B cell (primary cell): ENCODE data around the gene SPEM2.

ENCODE experiments used
- CTCF ChIP-seq: fragments of 200-600 bp; IDR thresholded peaks from one replicate; pipeline ENCODE4 v1.8.0; 2022; ENCODE audit warnings: antibody characterized with exemption, mild to moderate bottlenecking
- EZH2 ChIP-seq: IDR thresholded peaks from 2 replicates; pipeline ENCODE4 v1.6.1; 2012; ENCODE audit warnings: borderline replicate concordance, low read depth, mild to moderate bottlenecking, moderate library complexity, low read length; ENCODE audit not compliant: insufficient read depth, poor library complexity, severe bottlenecking

- TF ChIP-seq CTCF (no peak), EZH2 (no peak)
Measured at GRCh38 chr17:7404737-7405349, 20.6 kb upstream of the SPEM2 start.
